CD4-positive, alpha-beta T cell treated with Interleukin-4 for 4 hours (primary cell): ENCODE measurements around the gene GLYATL2.

Source experiments
- DNase-seq: peaks from one replicate; pipeline ENCODE4 v3.0.0-alpha.2; 2020

GLYATL2 gene

GRCh38 chr11:58844361-58845005 lies at the start of gene GLYATL2:
TSS of gene GLYATL2 (minus strand) at chr11:58844704. CDS start at chr11:58839612, 5,092 bp downstream.
- no peak for DNase-seq

GRCh38 chr11:58893899-58894298 lies 49.4 kb upstream of the GLYATL2 start:
- DNase-seq, result no peak

GRCh38 chr11:58888579-58888978 lies 44.1 kb upstream of the GLYATL2 start:
- DNase-seq, result no peak

- DNase-seq, result no peak
Observed at GRCh38 chr11:58887452-58887851, 42.9 kb upstream of the GLYATL2 start.

- DNase-seq, result no peak
Observed at GRCh38 chr11:58880625-58881024, 36.1 kb upstream of the GLYATL2 start.

- DNase-seq, result no peak
Observed at GRCh38 chr11:58880166-58880565, 35.7 kb upstream of the GLYATL2 start.

- no peak for DNase-seq
Observed at GRCh38 chr11:58867556-58867955, 23.1 kb upstream of the GLYATL2 start.

- DNase-seq, result no peak
Observed at GRCh38 chr11:58866788-58867187, 22.3 kb upstream of the GLYATL2 start.

GRCh38 chr11:58864335-58864734 lies 19.8 kb upstream of the GLYATL2 start:
- DNase-seq, result no peak

GRCh38 chr11:58863697-58864096 lies 19.2 kb upstream of the GLYATL2 start:
- DNase-seq, result no peak

GRCh38 chr11:58861533-58861932 lies 17.0 kb upstream of the GLYATL2 start:
- no peak for DNase-seq

- no peak for DNase-seq
Observed at GRCh38 chr11:58856806-58857205, 12.3 kb upstream of the GLYATL2 start.

GRCh38 chr11:58845386-58845785 lies 882 bp upstream of the GLYATL2 start:
- no peak for DNase-seq

GRCh38 chr11:58837707-58838388 lies 6.7 kb downstream of the GLYATL2 start:
- DNase-seq, result no peak

GRCh38 chr11:58832056-58832645 lies 12.4 kb downstream of the GLYATL2 start:
- DNase-seq, result no peak

GRCh38 chr11:58830673-58831301 lies 13.7 kb downstream of the GLYATL2 start:
- DNase-seq, result no peak

- DNase-seq, result no peak
Observed at GRCh38 chr11:58829786-58830185, 14.7 kb downstream of the GLYATL2 start.

GRCh38 chr11:58813693-58814092 lies 30.8 kb downstream of the GLYATL2 start:
- DNase-seq, result no peak

- DNase-seq, result no peak
Observed at GRCh38 chr11:58811499-58811898, 33.0 kb downstream of the GLYATL2 start.

- no peak for DNase-seq
Observed at GRCh38 chr11:58807343-58807742, 37.2 kb downstream of the GLYATL2 start.

GRCh38 chr11:58805065-58805464 lies 39.4 kb downstream of the GLYATL2 start:
- DNase-seq, result no peak

- no peak for DNase-seq
Observed at GRCh38 chr11:58801974-58802545, 42.4 kb downstream of the GLYATL2 start.

- no peak for DNase-seq
Observed at GRCh38 chr11:58801302-58801701, 43.2 kb downstream of the GLYATL2 start.
